Fibroblast of the aortic adventitia (primary cell): ENCODE data around the gene DCC. TPM values are rescaled to one million over a fixed set of nuclear protein-coding genes. Genes with fewer than 3 reads are reported as not detected.
"Not testable (repeated sequence)": the region's sequence is repeated elsewhere in the genome, so short reads cannot be mapped to it uniquely, and the experiment has no call there.

Experiments
- DNase-seq: peaks from one replicate; pipeline ENCODE4 v3.0.0-alpha.2; 2010; ENCODE audit warnings: low read depth
- H3K4me3 ChIP-seq: 2 replicates; pipeline ENCODE4 v1.5.1; 2011; ENCODE audit warnings: low read depth, mild to moderate bottlenecking, control low read depth, low read length, moderate library complexity
- total RNA-seq: library from RNA; depleted of rRNA; stranded (reverse); fragments of >200 nt; gene quantifications from 2 replicates; pipeline ENCODE4 v1.2.3, GENCODE V29; 2012; ENCODE audit warnings: low replicate concordance
- TF ChIP-seq, protein P1 (sequence below): IDR thresholded peaks from 2 replicates; pipeline ENCODE4 v1.5.1; 2011; ENCODE audit warnings: mild to moderate bottlenecking, low read length, control low read depth, inconsistent platforms; ENCODE audit not compliant: insufficient read depth

The DCC gene
- total RNA-seq, 1 donor: 0.09 TPM

DNA sequence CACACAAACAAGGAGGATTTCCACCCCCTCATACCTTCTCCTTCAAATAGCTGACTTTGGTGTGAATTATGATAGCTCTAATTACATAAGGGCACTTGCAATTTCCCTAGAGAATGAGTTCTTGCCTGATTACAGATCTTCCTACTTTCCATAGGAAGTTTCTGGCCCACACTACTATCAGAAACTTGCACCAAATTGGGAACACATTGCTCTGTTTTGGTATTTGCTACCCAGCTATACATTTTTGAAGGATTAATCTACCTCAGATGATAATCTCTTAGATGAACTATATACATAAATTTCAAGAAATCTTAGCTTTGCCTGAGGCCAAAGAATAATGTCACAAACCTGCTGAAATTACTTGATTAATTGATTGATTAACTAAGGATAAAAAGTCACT lies 4.9 kb downstream of the DCC start:
- TF ChIP-seq, protein P1, sequence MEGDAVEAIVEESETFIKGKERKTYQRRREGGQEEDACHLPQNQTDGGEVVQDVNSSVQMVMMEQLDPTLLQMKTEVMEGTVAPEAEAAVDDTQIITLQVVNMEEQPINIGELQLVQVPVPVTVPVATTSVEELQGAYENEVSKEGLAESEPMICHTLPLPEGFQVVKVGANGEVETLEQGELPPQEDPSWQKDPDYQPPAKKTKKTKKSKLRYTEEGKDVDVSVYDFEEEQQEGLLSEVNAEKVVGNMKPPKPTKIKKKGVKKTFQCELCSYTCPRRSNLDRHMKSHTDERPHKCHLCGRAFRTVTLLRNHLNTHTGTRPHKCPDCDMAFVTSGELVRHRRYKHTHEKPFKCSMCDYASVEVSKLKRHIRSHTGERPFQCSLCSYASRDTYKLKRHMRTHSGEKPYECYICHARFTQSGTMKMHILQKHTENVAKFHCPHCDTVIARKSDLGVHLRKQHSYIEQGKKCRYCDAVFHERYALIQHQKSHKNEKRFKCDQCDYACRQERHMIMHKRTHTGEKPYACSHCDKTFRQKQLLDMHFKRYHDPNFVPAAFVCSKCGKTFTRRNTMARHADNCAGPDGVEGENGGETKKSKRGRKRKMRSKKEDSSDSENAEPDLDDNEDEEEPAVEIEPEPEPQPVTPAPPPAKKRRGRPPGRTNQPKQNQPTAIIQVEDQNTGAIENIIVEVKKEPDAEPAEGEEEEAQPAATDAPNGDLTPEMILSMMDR: no peak
- no peak overlapping the region for H3K4me3 ChIP-seq
- no peak for DNase-seq

DNA sequence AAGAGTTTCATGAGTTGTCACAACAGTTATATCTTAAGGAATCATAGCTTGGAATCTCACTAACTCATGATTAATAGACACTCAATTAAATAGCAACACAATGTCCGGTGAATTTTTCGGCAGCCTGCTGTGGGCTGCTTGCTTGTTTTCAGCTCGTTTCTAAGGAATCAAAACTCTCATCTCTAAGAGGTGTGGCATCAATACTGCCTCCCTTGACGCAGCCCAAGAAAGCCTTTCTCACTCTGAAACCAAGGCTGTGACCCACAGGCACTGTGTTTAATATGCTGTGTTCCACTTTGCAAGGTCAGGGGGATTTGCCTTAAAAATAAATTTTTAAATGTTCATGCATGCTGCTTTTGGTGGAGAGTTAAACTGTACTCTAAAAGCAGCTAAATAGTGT lies 5.4 kb downstream of the DCC start:
- no peak overlapping the region for H3K4me3 ChIP-seq
- DNase-seq: no peak
- TF ChIP-seq, protein P1: no peak

DNA sequence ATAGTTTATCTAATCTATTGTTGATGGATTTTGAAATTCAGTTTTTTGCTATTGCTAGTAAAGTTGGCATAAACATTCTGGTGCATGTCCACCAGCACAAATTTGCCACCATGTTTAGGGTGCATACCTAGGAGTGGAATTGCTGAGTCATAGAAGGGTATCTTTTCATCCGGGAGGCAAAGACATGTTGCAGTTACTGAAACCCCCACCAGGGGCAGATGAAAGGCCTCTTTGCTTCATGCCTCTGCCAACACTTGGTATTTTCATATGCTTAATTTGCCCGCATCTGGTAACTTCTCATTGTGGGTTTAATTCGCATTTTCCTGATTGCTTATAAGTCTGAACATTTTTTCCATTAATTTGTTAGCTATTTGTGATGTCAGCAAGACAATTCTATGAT lies 8.2 kb downstream of the DCC start:
- TF ChIP-seq, protein P1: peak; percentile 27
- no peak for DNase-seq
- no peak overlapping the region for H3K4me3 ChIP-seq

DNA sequence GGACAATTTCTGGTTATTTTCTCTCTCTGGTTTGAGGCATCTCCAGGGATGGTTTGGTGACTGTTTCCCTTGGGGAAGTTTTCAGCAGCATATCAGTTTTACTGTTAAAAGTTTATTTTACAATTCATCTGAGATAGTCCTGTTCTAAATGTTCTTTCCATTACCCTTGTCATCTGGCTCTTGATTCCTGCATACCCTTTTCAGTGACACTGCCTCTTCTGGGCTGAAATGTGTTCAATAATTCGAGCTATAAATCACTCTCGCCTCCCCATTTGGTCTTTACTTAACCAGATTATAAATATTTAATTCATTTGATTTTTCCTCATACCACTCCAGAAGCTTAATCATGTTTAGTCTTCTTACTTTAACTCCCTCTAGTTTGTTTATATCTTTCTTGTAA lies 9.5 kb downstream of the DCC start:
- DNase-seq: no peak
- TF ChIP-seq, protein P1: no peak
- H3K4me3 ChIP-seq: no peak overlapping the region

DNA sequence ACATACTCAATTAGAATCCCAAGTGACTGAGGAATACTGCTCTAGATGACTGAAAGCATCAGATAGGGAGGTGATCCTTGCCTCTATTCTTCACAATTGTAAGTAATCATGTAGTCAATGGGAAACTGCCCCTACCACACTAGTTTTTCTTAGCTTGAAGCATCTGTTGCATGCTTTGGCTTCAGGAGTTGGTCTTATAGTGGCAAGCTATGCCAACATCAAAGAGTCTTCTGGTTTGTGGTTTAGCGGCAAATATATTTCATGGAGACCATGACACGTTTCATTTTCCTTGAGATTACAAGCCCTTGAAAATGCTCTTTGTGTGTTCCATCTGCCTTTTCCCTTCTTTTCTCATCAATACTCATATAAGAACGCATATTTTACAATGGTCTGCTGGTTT lies 12.9 kb downstream of the DCC start:
- TF ChIP-seq, protein P1: no peak
- DNase-seq: no peak
- no peak overlapping the region for H3K4me3 ChIP-seq

DNA sequence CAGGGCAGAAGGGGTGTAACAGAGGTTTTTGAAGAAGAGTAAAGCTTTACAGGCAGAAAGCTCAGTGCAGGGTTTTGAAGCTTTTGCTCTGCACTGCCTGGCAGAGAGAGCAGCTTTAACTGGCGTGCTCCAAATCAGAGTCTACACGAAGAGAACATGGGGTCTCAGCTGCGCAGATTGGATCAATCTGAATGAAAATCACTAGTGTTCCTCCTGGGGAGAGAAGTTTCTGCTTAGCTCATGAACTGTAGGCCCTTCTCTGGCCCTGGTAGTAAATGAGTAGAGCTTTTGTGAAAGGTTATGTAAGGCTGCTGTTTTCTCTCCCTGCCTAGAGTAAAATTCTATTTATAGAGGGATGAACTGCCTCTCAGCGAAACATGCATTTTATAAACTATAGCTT lies 13.6 kb downstream of the DCC start:
- H3K4me3 ChIP-seq: no peak overlapping the region
- no peak for DNase-seq
- TF ChIP-seq, protein P1: no peak

DNA sequence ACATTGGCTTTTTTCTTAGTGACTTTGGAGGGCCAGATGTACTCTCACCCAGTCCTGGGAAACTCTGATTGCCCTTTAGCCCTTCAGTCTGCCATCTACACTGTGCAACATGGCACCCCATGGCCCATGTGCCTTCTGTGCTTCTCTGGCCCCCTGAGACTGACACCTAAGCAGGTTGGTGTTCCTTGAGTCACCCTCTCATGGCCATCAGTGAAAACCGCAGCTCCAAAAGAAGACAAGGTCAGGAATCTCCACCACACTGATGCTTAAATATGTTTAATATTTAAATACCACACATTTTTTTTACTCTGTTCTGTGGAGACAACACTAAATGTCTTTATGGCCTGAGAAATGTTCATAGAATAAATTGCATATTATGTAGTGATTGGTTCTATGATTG lies 23.9 kb downstream of the DCC start:
- TF ChIP-seq, protein P1: no peak
- no peak overlapping the region for H3K4me3 ChIP-seq
- no peak for DNase-seq

DNA sequence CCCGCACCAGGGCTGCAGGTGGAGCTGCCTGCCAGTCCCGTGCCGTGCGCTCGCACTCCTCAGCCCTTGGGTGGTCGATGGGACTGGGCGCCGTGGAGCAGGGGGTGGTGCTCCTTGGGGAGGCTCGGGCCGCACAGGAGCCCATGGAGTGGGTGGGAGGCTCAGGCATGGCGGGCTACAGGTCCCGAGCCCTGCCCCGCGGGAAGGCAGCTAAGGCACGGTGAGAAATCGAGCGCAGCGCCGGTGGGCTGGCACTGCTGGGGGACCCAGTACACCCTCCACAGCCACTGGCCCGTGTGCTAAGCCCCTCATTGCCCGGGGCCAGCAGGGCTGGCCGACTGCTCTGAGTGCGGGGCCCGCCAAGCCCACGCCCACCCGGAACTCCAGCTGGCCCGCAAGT lies 26.9 kb downstream of the DCC start:
- H3K4me3 ChIP-seq, DNase-seq: not testable (repeated sequence)
